Hepatocyte (in vitro differentiated cells): ENCODE results near the gene KCNJ15. TPM values are rescaled to one million over a fixed set of nuclear protein-coding genes. Genes with fewer than 3 reads are reported as not detected.

ENCODE experiments used
- DNase-seq: peaks from one replicate; pipeline ENCODE4 v3.0.0-alpha.2; 2016; ENCODE audit warnings: low spot score
- H2AFZ ChIP-seq: fragments of 200-600 bp; sonication (generic); 2 replicates; pipeline ENCODE4 v1.6.0; 2016; ENCODE audit warnings: antibody characterized with exemption, mild to moderate bottlenecking
- H3K27ac ChIP-seq: fragments of 200-600 bp; sonication (generic); 2 replicates; pipeline ENCODE4 v1.5.1; 2016; ENCODE audit warnings: mild to moderate bottlenecking
- H3K27me3 ChIP-seq: fragments of 200-600 bp; sonication (generic); 2 replicates; pipeline ENCODE4 v1.6.1; 2016
- H3K36me3 ChIP-seq: fragments of 200-600 bp; sonication (generic); replicated peaks from 2 replicates; pipeline ENCODE4 v1.5.1; 2016; ENCODE audit warnings: low read depth; ENCODE audit not compliant: insufficient read depth
- H3K4me1 ChIP-seq: fragments of 200-600 bp; sonication (generic); 2 replicates; pipeline ENCODE4 v1.5.1; 2016; ENCODE audit warnings: mild to moderate bottlenecking, moderate library complexity; ENCODE audit not compliant: insufficient read depth
- H3K4me2 ChIP-seq: fragments of 200-600 bp; sonication (generic); 2 replicates; pipeline ENCODE4 v1.6.0; 2016
- H3K4me3 ChIP-seq: fragments of 200-600 bp; sonication (generic); 2 replicates; pipeline ENCODE4 v1.5.1; 2016; ENCODE audit warnings: mild to moderate bottlenecking
- H3K79me2 ChIP-seq: fragments of 200-600 bp; sonication (generic); 2 replicates; pipeline ENCODE4 v1.6.0; 2017; ENCODE audit warnings: mild to moderate bottlenecking
- H3K9me2 ChIP-seq: fragments of 200-600 bp; sonication (generic); replicated peaks from 2 replicates; pipeline ENCODE4 v1.6.0; 2017; ENCODE audit warnings: mild to moderate bottlenecking; ENCODE audit not compliant: insufficient read depth
- H3K9me3 ChIP-seq: fragments of 200-600 bp; sonication (generic); 2 replicates; pipeline ENCODE4 v1.5.1; 2016; ENCODE audit warnings: low read depth, mild to moderate bottlenecking
- H4K20me1 ChIP-seq: fragments of 200-600 bp; sonication (generic); 2 replicates; pipeline ENCODE4 v1.6.0; 2016; ENCODE audit warnings: mild to moderate bottlenecking; ENCODE audit not compliant: insufficient read depth, poor library complexity, severe bottlenecking
- CTCF ChIP-seq: fragments of 200-600 bp; sonication (generic); IDR thresholded peaks from 2 replicates; pipeline ENCODE4 v1.5.1; 2016; ENCODE audit warnings: antibody characterized with exemption, mild to moderate bottlenecking; ENCODE audit not compliant: poor library complexity
- EZH2 ChIP-seq: fragments of 200-600 bp; sonication (generic); IDR thresholded peaks from 2 replicates; pipeline ENCODE4 v1.6.1; 2016; ENCODE audit warnings: antibody characterized with exemption, mild to moderate bottlenecking, borderline replicate concordance
- EZH2phosphoT487 ChIP-seq: fragments of 200-600 bp; sonication (generic); IDR thresholded peaks from one replicate; pipeline ENCODE4 v1.6.1; 2018; ENCODE audit warnings: antibody characterized with exemption, mild to moderate bottlenecking, low read depth, moderate library complexity; ENCODE audit not compliant: unreplicated experiment, severe bottlenecking
- WGBS: methylation state at CpG from one replicate; pipeline ENCODE4 v1.1.6; 2016; ENCODE audit warnings: low lambda C conversion rate; ENCODE audit errors: missing lambda C conversion rate; 5-methylcytosine and 5-hydroxymethylcytosine counted together
- polyA plus RNA-seq: library from polyadenylated mRNA; unstranded; fragments of >200 nt; fragmentation: Nextera tagmentation; extraction: Ambion mirVana; gene quantifications from 2 replicates; pipeline ENCODE4 v1.2.1, GENCODE V29; 2016
- total RNA-seq: library from RNA; depleted of rRNA; stranded (reverse); fragments of >200 nt; gene quantifications from 2 replicates; pipeline ENCODE4 v1.2.3, GENCODE V29; 2014

The KCNJ15 gene
- total and polyA plus RNA-seq, 2 experiments from 2014 or later, result 0.43 to 0.88 TPM

GRCh38 chr21:38212706-38213105, 44.1 kb upstream of the KCNJ15 start:
- 74% methylated on average over 6 of the region's 6 CpGs for WGBS
- Histone ChIP-seq H3K36me3 (no peaks in the 10 kb centered on the region), H3K27ac (no peak overlapping the region), H3K79me2 (no peaks in the 10 kb centered on the region), H3K4me3 (no peak overlapping the region), H3K4me1 (no peaks in the 10 kb centered on the region), H4K20me1 (no peaks in the 10 kb centered on the region), H3K9me3 (no peaks in the 10 kb centered on the region), H3K27me3 (peaks cover 6% of the 10 kb centered on the region), H3K9me2 (no peaks in the 10 kb centered on the region), H3K4me2 (no peak overlapping the region), H2AFZ (no peak overlapping the region)
- TF ChIP-seq EZH2phosphoT487 (no peak), EZH2 (no peak), CTCF (no peak)
- DNase-seq, result no peak

- Histone ChIP-seq H3K27me3 (no peaks in the 10 kb centered on the region), H3K4me2 (no peak overlapping the region), H3K9me2 (no peaks in the 10 kb centered on the region), H2AFZ (no peak overlapping the region), H3K4me3 (no peak overlapping the region), H3K36me3 (no peaks in the 10 kb centered on the region), H3K9me3 (no peaks in the 10 kb centered on the region), H3K4me1 (no peaks in the 10 kb centered on the region), H4K20me1 (no peaks in the 10 kb centered on the region), H3K79me2 (no peaks in the 10 kb centered on the region), H3K27ac (no peak overlapping the region)
- no peak for TF ChIP-seq EZH2phosphoT487
- no peak for TF ChIP-seq EZH2
- TF ChIP-seq CTCF, result peak; percentile 93
- WGBS, result 14% methylated on average over 7 of the region's 7 CpGs
- peak; percentile 82 for DNase-seq
Measured at GRCh38 chr21:38219049-38219628, 37.7 kb upstream of the KCNJ15 start.

GRCh38 chr21:38220270-38220737, 36.5 kb upstream of the KCNJ15 start:
- Histone ChIP-seq H3K9me3 (peaks cover 6% of the 10 kb centered on the region), H3K4me3 (no peak overlapping the region), H3K79me2 (no peaks in the 10 kb centered on the region), H2AFZ (no peak overlapping the region), H3K36me3 (no peaks in the 10 kb centered on the region), H3K27me3 (no peaks in the 10 kb centered on the region), H4K20me1 (no peaks in the 10 kb centered on the region), H3K27ac (no peak overlapping the region), H3K9me2 (no peaks in the 10 kb centered on the region), H3K4me2 (no peak overlapping the region), H3K4me1 (no peaks in the 10 kb centered on the region)
- DNase-seq, result no peak
- 77% methylated on average over 5 of the region's 5 CpGs for WGBS
- TF ChIP-seq EZH2, result no peak
- TF ChIP-seq CTCF, result no peak
- no peak for TF ChIP-seq EZH2phosphoT487
